Keratinocyte (primary cell): ENCODE results near the gene MAGI1.

ENCODE experiments used
- EZH2 ChIP-seq: IDR thresholded peaks from one replicate; pipeline ENCODE4 v1.6.1; 2012; ENCODE audit warnings: inconsistent platforms, mild to moderate bottlenecking, low read length, moderate library complexity
- TF ChIP-seq, protein P1 (sequence below), 3 experiments: IDR thresholded peaks in 1 of 3; conservative IDR thresholded peaks in 1 of 3; optimal IDR thresholded peaks in 1 of 3; 2 replicates in 2 of 3; 3 replicates in 1 of 3; pipeline versions ENCODE3 to v1.5.1; 2011; ENCODE audit warnings: low read length in 3 of 3, mild to moderate bottlenecking in 3 of 3, moderate library complexity in 2 of 3, control low read depth in 1 of 3, inconsistent platforms in 1 of 3; ENCODE audit not compliant: insufficient read depth in 2 of 3; ENCODE audit errors: extremely low read depth in 1 of 3

DNA sequence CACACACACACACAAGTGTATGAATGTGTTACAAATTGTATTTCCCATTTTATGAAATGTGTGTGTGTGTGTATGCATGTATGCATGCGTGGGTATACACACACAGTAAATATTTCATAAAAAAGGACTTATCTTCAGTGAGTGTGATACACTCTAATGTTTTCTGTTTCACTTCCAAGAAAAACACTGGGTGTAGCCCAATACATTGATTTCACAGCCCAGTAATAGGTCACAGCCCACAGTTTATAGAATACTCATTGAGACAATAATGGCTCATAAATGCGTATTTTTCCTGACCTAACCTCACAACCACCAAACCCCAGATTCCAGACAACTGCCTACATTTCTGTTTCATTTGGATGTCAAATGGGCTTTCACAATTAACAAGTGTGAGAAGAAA is 619.5 kb downstream of the MAGI1 start:
- TF ChIP-seq, protein P1, sequence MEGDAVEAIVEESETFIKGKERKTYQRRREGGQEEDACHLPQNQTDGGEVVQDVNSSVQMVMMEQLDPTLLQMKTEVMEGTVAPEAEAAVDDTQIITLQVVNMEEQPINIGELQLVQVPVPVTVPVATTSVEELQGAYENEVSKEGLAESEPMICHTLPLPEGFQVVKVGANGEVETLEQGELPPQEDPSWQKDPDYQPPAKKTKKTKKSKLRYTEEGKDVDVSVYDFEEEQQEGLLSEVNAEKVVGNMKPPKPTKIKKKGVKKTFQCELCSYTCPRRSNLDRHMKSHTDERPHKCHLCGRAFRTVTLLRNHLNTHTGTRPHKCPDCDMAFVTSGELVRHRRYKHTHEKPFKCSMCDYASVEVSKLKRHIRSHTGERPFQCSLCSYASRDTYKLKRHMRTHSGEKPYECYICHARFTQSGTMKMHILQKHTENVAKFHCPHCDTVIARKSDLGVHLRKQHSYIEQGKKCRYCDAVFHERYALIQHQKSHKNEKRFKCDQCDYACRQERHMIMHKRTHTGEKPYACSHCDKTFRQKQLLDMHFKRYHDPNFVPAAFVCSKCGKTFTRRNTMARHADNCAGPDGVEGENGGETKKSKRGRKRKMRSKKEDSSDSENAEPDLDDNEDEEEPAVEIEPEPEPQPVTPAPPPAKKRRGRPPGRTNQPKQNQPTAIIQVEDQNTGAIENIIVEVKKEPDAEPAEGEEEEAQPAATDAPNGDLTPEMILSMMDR (optimal IDR thresholded peaks at IDR 0.05 in 1 of 3, IDR thresholded peaks at IDR 0.05 in 1 of 3, conservative IDR thresholded peaks at IDR 0.05 in 1 of 3; ENCODE audit: extremely low read depth in 1 of 3, insufficient read depth in 2 of 3, low read length in 3 of 3) = no peak
- TF ChIP-seq EZH2 = no peak
